Omental fat pad (tissue), 4 donors: ENCODE results near the gene SLC26A9. TPM values are rescaled to one million over a fixed set of nuclear protein-coding genes. Genes with fewer than 3 reads are reported as not detected.

Experiments
- ATAC-seq: fragments of 150-250 bp; one replicate; pipeline ENCODE4 v1.9.1; 2016; ENCODE audit warnings: mild to moderate bottlenecking, moderate library complexity; ENCODE audit not compliant: low FRiP score
- DNase-seq: peaks from one replicate; pipeline ENCODE4 v3.0.0-alpha.2; 2019; ENCODE audit warnings: low spot score
- CTCF ChIP-seq, 3 donors: fragments of 450-650 bp; IDR thresholded peaks; one replicate each; pipeline ENCODE4 v1.5.1; 2016 to 2017; ENCODE audit warnings: antibody characterized with exemption in 3 of 3, mild to moderate bottlenecking in 3 of 3, moderate library complexity in 2 of 3
- total RNA-seq, 4 donors: library from RNA; depleted of rRNA; stranded (reverse); fragments of >200 nt; gene quantifications; one replicate each; pipeline ENCODE4 v1.1.0, GENCODE V29; 2016

Gene SLC26A9
- total RNA-seq, 4 donors from 2014 or later = 0.24 to 0.37 TPM; not detected in 2

- DNase-seq (no peak), ATAC-seq (no peak)
- no peak for TF ChIP-seq CTCF (IDR thresholded peaks at IDR 0.05)
Measured at GRCh38 chr1:205927676-205928075, 15.6 kb downstream of the SLC26A9 start.

GRCh38 chr1:205927247-205927646 lies 16.0 kb downstream of the SLC26A9 start:
- ATAC-seq (no peak), DNase-seq (no peak)
- no peak for TF ChIP-seq CTCF (IDR thresholded peaks at IDR 0.05)

- TF ChIP-seq CTCF (IDR thresholded peaks at IDR 0.05) = no peak
- DNase-seq (no peak), ATAC-seq (no peak)
Measured at GRCh38 chr1:205926636-205927035, 16.6 kb downstream of the SLC26A9 start.

DNA sequence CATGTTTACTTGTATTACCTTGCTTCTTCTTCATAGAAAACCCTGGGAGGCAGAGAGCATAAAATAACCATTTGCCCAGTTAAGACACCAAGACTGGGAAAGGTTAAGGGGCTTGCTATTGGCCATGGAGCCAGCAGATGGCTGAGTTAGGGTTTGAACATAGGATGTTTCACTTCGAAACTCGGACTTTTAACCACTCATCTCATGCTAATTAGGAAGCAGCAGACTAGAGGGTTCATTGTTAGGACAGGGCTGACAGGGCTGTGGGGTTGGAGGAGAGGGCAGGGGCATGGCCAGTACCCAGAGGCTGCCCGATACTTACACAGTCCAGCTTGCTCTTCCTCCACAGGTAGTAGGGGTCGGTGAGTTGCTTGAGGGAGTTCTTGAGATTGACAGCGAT lies 17.0 kb downstream of the SLC26A9 start:
- no peak for ATAC-seq
- no peak for DNase-seq
- no peak for TF ChIP-seq CTCF (IDR thresholded peaks at IDR 0.05)

- ATAC-seq (no peak), DNase-seq (no peak)
- no peak for TF ChIP-seq CTCF (IDR thresholded peaks at IDR 0.05)
Measured at GRCh38 chr1:205925736-205926135, 17.5 kb downstream of the SLC26A9 start.

- ATAC-seq (no peak), DNase-seq (no peak)
- TF ChIP-seq CTCF (IDR thresholded peaks at IDR 0.05) = no peak
Measured at GRCh38 chr1:205924460-205924790, 18.8 kb downstream of the SLC26A9 start.

GRCh38 chr1:205923651-205924459 lies 19.4 kb downstream of the SLC26A9 start:
- ATAC-seq (no peak), DNase-seq (no peak)
- no peak for TF ChIP-seq CTCF (IDR thresholded peaks at IDR 0.05)
